Sigmoid colon (tissue), 4 donors: Measurements from ENCODE around the gene LTF.

Experiments
- POLR2A ChIP-seq, 2 donors: fragments of 450-650 bp; IDR thresholded peaks; one replicate each; pipeline ENCODE4 v1.6.1; 2016; ENCODE audit warnings: antibody characterized with exemption in 2 of 2, mild to moderate bottlenecking in 2 of 2, moderate library complexity in 2 of 2
- POLR2AphosphoS5 ChIP-seq, 4 donors: sonication (generic); formaldehyde crosslinking; IDR thresholded peaks; one replicate each; pipeline ENCODE4 v1.6.1; 2017; ENCODE audit warnings: antibody characterized with exemption in 4 of 4
- TF ChIP-seq, protein P1 (sequence below), 4 experiments: fragments of 450-650 bp in 3 of 4; fragments of 200-600 bp in 1 of 4; IDR thresholded peaks; one replicate each; pipeline ENCODE4 v1.5.1; 2016 to 2019; ENCODE audit warnings: antibody characterized with exemption in 4 of 4, mild to moderate bottlenecking in 3 of 4, moderate library complexity in 2 of 4

DNA sequence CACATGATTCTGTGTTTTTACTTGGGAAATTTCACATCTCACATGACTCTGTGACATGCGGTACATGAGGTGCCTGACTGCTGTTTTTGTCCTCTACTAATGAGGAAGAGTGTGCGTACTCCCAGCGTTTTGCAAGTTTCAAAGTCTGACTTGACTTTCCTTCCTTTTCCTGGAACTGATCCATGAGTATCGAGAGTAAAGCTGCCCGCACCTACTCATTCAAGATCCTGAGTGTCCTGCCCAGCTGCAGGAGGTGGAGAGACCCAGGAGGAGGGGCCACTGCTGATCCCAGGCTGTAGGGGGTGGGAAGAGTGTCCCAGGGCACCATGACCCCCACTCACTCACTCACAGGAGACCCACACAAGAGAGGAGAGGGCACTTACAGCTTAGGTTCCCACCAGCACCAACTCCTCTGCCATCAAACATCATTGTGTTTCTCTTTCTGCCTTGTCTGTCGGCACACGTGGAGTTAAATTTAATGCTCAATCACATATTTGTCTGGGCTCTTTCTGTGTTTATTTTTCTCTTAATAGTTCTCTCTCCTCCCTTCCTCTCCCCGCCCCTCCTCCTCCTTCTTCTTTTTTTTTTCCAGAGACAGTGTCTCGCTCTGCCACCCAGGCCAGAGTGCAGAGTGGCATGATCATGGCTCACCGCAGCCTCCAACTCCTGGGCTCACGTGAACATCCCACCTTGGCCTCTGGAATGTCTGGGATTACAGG, 59.2 kb downstream of the LTF start:
- TF ChIP-seq, protein P1, sequence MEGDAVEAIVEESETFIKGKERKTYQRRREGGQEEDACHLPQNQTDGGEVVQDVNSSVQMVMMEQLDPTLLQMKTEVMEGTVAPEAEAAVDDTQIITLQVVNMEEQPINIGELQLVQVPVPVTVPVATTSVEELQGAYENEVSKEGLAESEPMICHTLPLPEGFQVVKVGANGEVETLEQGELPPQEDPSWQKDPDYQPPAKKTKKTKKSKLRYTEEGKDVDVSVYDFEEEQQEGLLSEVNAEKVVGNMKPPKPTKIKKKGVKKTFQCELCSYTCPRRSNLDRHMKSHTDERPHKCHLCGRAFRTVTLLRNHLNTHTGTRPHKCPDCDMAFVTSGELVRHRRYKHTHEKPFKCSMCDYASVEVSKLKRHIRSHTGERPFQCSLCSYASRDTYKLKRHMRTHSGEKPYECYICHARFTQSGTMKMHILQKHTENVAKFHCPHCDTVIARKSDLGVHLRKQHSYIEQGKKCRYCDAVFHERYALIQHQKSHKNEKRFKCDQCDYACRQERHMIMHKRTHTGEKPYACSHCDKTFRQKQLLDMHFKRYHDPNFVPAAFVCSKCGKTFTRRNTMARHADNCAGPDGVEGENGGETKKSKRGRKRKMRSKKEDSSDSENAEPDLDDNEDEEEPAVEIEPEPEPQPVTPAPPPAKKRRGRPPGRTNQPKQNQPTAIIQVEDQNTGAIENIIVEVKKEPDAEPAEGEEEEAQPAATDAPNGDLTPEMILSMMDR (IDR thresholded peaks at IDR 0.05), result no peak
- TF ChIP-seq POLR2A (IDR thresholded peaks at IDR 0.05) (no peak), POLR2AphosphoS5 (IDR thresholded peaks at IDR 0.05) (peak in 2 of 4 donors; percentile 29 to 59)
